WTC11 (cell line): ENCODE data around the gene NATD1. TPM values are rescaled to one million over a fixed set of nuclear protein-coding genes. Genes with fewer than 3 reads are reported as not detected.

ENCODE experiments used
- ATAC-seq: fragments of 200-7000 bp; cut with Tn5 transposase; 2 replicates; pipeline ENCODE4 v1.10.0; 2021; ENCODE audit warnings: mild to moderate bottlenecking, moderate library complexity
- CTCF ChIA-PET: fragments of 300-600 bp; sonication (Branson Sonifier 250); formaldehyde crosslinking; loops from one replicate; lab custom pipeline; 2021; ENCODE audit warnings: antibody characterized with exemption; lab: Charles Lee
- POLR2A ChIA-PET: fragments of 350-600 bp; sonication (Branson Sonifier 250); formaldehyde crosslinking; loops from one replicate; lab custom pipeline; 2021; ENCODE audit warnings: antibody characterized with exemption; lab: Charles Lee
- DNase-seq: peaks from one replicate; pipeline ENCODE4 v3.0.0; 2021; ENCODE audit warnings: low spot score
- H3K27ac Mint-ChIP-seq: 2 replicates; pipeline ENCODE4 v1.8.0; 2021; ENCODE audit warnings: mixed read lengths
- H3K27me3 Mint-ChIP-seq: 2 replicates; pipeline ENCODE4 v1.8.0; 2021; ENCODE audit warnings: low read depth, mild to moderate bottlenecking, moderate library complexity, mixed read lengths
- H3K36me3 Mint-ChIP-seq: 2 replicates; pipeline ENCODE4 v1.8.0; 2021; ENCODE audit warnings: mixed read lengths
- H3K4me1 Mint-ChIP-seq: 2 replicates; pipeline ENCODE4 v1.8.0; 2022; ENCODE audit warnings: mixed read lengths
- H3K4me3 Mint-ChIP-seq: 2 replicates; pipeline ENCODE4 v1.8.0; 2021; ENCODE audit warnings: mild to moderate bottlenecking, moderate library complexity, mixed read lengths
- H3K9me3 Mint-ChIP-seq: 2 replicates; pipeline ENCODE4 v1.8.0; 2021; ENCODE audit warnings: mixed read lengths
- ARID4B ChIP-seq: sonication (generic); formaldehyde crosslinking; IDR thresholded peaks from 2 replicates; pipeline ENCODE4 v1.8.0; 2023; ENCODE audit warnings: missing genetic modification reagents, mild to moderate bottlenecking, borderline replicate concordance
- ATF3 ChIP-seq: sonication (generic); formaldehyde crosslinking; conservative IDR thresholded peaks from 2 replicates; pipeline ENCODE4 v1.8.1; 2022; ENCODE audit warnings: mild to moderate bottlenecking, missing genetic modification reagents
- CBFB ChIP-seq: sonication (generic); formaldehyde crosslinking; IDR thresholded peaks from 2 replicates; pipeline ENCODE4 v1.8.1; 2022; ENCODE audit warnings: mild to moderate bottlenecking, low read depth, missing genetic modification reagents
- CREM ChIP-seq: sonication (generic); formaldehyde crosslinking; IDR thresholded peaks from 2 replicates; pipeline ENCODE4 v1.8.1; 2022; ENCODE audit warnings: mild to moderate bottlenecking, missing genetic modification reagents, moderate library complexity
- ERG ChIP-seq: fragments of 250-450 bp; sonication (Bioruptor Pico); IDR thresholded peaks from 2 replicates; pipeline ENCODE4 v1.8.0; 2021; ENCODE audit warnings: mild to moderate bottlenecking
- ESRRA ChIP-seq: sonication (generic); formaldehyde crosslinking; IDR thresholded peaks from 2 replicates; pipeline ENCODE4 v1.8.1; 2022; ENCODE audit warnings: mild to moderate bottlenecking, missing genetic modification reagents, borderline replicate concordance
- FOXK1 ChIP-seq: sonication (generic); formaldehyde crosslinking; IDR thresholded peaks from 2 replicates; pipeline ENCODE4 v1.8.0; 2022; ENCODE audit warnings: mild to moderate bottlenecking, moderate library complexity, missing genetic modification reagents
- GABPB1 ChIP-seq: sonication (generic); formaldehyde crosslinking; IDR thresholded peaks from 2 replicates; pipeline ENCODE4 v1.8.1; 2023; ENCODE audit warnings: mild to moderate bottlenecking, missing genetic modification reagents
- JUN ChIP-seq: sonication (generic); formaldehyde crosslinking; IDR thresholded peaks from 2 replicates; pipeline ENCODE4 v1.8.0; 2023; ENCODE audit warnings: mild to moderate bottlenecking, missing genetic modification reagents
- KAT7 ChIP-seq: sonication (generic); formaldehyde crosslinking; IDR thresholded peaks from 2 replicates; pipeline ENCODE4 v1.8.1; 2023; ENCODE audit warnings: missing genetic modification reagents, mild to moderate bottlenecking, borderline replicate concordance
- NFE2L1 ChIP-seq: sonication (generic); formaldehyde crosslinking; IDR thresholded peaks from 2 replicates; pipeline ENCODE4 v1.8.1; 2023; ENCODE audit warnings: missing genetic modification reagents
- PREB ChIP-seq: sonication (generic); formaldehyde crosslinking; IDR thresholded peaks from 2 replicates; pipeline ENCODE4 v1.8.1; 2022; ENCODE audit warnings: mild to moderate bottlenecking, missing genetic modification reagents, moderate library complexity, borderline replicate concordance
- USF2 ChIP-seq: sonication (generic); formaldehyde crosslinking; IDR thresholded peaks from 2 replicates; pipeline ENCODE4 v1.8.1; 2023; ENCODE audit warnings: mild to moderate bottlenecking, missing genetic modification reagents, moderate library complexity
- ZBTB21 ChIP-seq: sonication (generic); formaldehyde crosslinking; IDR thresholded peaks from 2 replicates; pipeline ENCODE4 v1.8.1; 2023; ENCODE audit warnings: mild to moderate bottlenecking, missing genetic modification reagents, borderline replicate concordance
- ZBTB43 ChIP-seq: sonication (generic); formaldehyde crosslinking; IDR thresholded peaks from 2 replicates; pipeline ENCODE4 v1.8.1; 2023; ENCODE audit warnings: mild to moderate bottlenecking, missing genetic modification reagents
- ZNF121 ChIP-seq: sonication (generic); formaldehyde crosslinking; IDR thresholded peaks from 2 replicates; pipeline ENCODE4 v1.8.0; 2023; ENCODE audit warnings: missing genetic modification reagents
- ZNF232 ChIP-seq: sonication (generic); formaldehyde crosslinking; IDR thresholded peaks from 2 replicates; pipeline ENCODE4 v1.8.0; 2022; ENCODE audit warnings: mild to moderate bottlenecking, missing genetic modification reagents
- ZNF416 ChIP-seq: fragments of 250-450 bp; sonication (Bioruptor Pico); IDR thresholded peaks from 2 replicates; pipeline ENCODE4 v1.9.0; 2021; ENCODE audit warnings: mild to moderate bottlenecking, inconsistent platforms
- ZNF425 ChIP-seq: fragments of 250-450 bp; sonication (Bioruptor Pico); conservative IDR thresholded peaks from 2 replicates; pipeline ENCODE4 v1.9.0; 2021; ENCODE audit warnings: mild to moderate bottlenecking
- total RNA-seq: library from RNA; stranded (reverse); gene quantifications from 3 replicates; pipeline ENCODE4 v1.2.3, GENCODE V29; 2021

Gene NATD1
- total RNA-seq, 1 experiment from 2014 or later = 10.1 TPM

- ChIA-PET CTCF (interaction anchor here (0.5 to 1.7 kb wide), 7 partner anchors 14 to 179 kb away, joined by 3 to 8 read pairs (median 4); no protein-coding TSS in a partner anchor), POLR2A (interaction anchor here (2.0 kb wide), 1 partner anchor 172 kb away, joined by 6 read pairs; the partner anchor contains the start of gene USP22)
- no peaks in the 10 kb centered on the region; the same call in 1 of the 2 replicates for H3K27me3 Mint-ChIP-seq
- peak; percentile 54 for DNase-seq
- no peak for ATAC-seq
- no peaks in the 10 kb centered on the region for H3K9me3 Mint-ChIP-seq
- TF ChIP-seq GABPB1 (CRISPR knock-in tag) = no peak
- TF ChIP-seq JUN (CRISPR knock-in tag) = peak; percentile 19; the same call in 1 of the 2 replicates
- H3K27ac Mint-ChIP-seq = peak overlapping the region; percentile 91
- peak overlapping the region; percentile 96 for H3K4me3 Mint-ChIP-seq
- H3K36me3 Mint-ChIP-seq = peaks cover 6% of the 10 kb centered on the region
- peaks cover 39% of the 10 kb centered on the region for H3K4me1 Mint-ChIP-seq
Observed at GRCh38 chr17:21214777-21215541, 38.3 kb downstream of the NATD1 start.

- Mint-ChIP-seq H3K36me3 (peaks cover 8% of the 10 kb centered on the region), H3K27me3 (no peaks in the 10 kb centered on the region; the same call in 1 of the 2 replicates), H3K9me3 (no peaks in the 10 kb centered on the region), H3K27ac (peak within 1 kb of the TSS; percentile 98), H3K4me1 (peaks cover 39% of the 10 kb centered on the region), H3K4me3 (peak within 1 kb of the TSS; percentile 96)
- peak; percentile 89 for ATAC-seq
- POLR2A ChIA-PET = interaction anchor here (1.2 to 2.0 kb wide), 2 partner anchors 157 to 171 kb away, joined by 3 to 6 read pairs; partner anchors contain the start of gene USP22
- CTCF ChIA-PET = interaction anchor here (1.3 to 3.5 kb wide), 7 partner anchors 13 to 66 kb away, joined by 4 to 13 read pairs (median 5); no protein-coding TSS in a partner anchor
- peak; percentile 97 for DNase-seq
- TF ChIP-seq ZBTB43 (no peak), ESRRA (CRISPR knock-in tag) (peak; percentile 64; the same call in 1 of the 2 replicates), GABPB1 (CRISPR knock-in tag) (peak; percentile 36; the same call in 1 of the 2 replicates), FOXK1 (CRISPR knock-in tag) (no peak), ZNF232 (CRISPR knock-in tag) (no peak), JUN (CRISPR knock-in tag) (peak; percentile 84; the same call in 1 of the 2 replicates), CBFB (CRISPR knock-in tag) (no peak), ZNF425 (CRISPR knock-in tag) (no peak), ZNF416 (CRISPR knock-in tag) (no peak), NFE2L1 (CRISPR knock-in tag) (no peak; the same call in 1 of the 2 replicates), ERG (CRISPR knock-in tag) (no peak), USF2 (peak; percentile 42; the same call in 1 of the 2 replicates), ZNF121 (CRISPR knock-in tag) (peak; percentile 95), ATF3 (CRISPR knock-in tag) (no peak), ARID4B (peak; percentile 81; the same call in 1 of the 2 replicates), KAT7 (CRISPR knock-in tag) (no peak; the same call in 1 of the 2 replicates), PREB (CRISPR knock-in tag) (no peak), CREM (peak; percentile 45; the same call in 1 of the 2 replicates), ZBTB21 (CRISPR knock-in tag) (no peak)
Observed at GRCh38 chr17:21214015-21214776, 39.0 kb downstream of the NATD1 start, which contains the start of gene TMEM11. TMEM11 (minus strand) TSS chr17:21214161; CDS start chr17:21214152, 9 bp downstream.
